Transverse colon (tissue), 4 donors: Measurements from ENCODE around the gene MYH16. TPM values are rescaled to one million over a fixed set of nuclear protein-coding genes. Genes with fewer than 3 reads are reported as not detected.

Experiments
- DNase-seq: peaks from one replicate; pipeline ENCODE4 v3.0.0-alpha.2; 2019
- H3K27ac ChIP-seq, 4 donors: fragments of 200-600 bp; sonication (generic); 2 replicates each; pipeline ENCODE4 v1.5.1; 2016 to 2018; ENCODE audit warnings: inconsistent platforms in 4 of 4
- H3K27me3 ChIP-seq: fragments of 200-600 bp; sonication (generic); 2 replicates; pipeline ENCODE4 v1.5.1; 2017; ENCODE audit warnings: inconsistent platforms
- H3K36me3 ChIP-seq, 4 donors: fragments of 200-600 bp; sonication (generic); 2 replicates each; pipeline ENCODE4 v1.5.1; 2017 to 2019; ENCODE audit warnings: inconsistent platforms in 4 of 4
- H3K4me1 ChIP-seq, 4 donors: fragments of 200-600 bp; sonication (generic); 2 replicates each; pipeline ENCODE4 v1.5.1; 2017 to 2020; ENCODE audit warnings: inconsistent platforms in 4 of 4
- H3K4me3 ChIP-seq, 4 donors: fragments of 200-600 bp; sonication (generic); 1 replicate in 1 of 4; 2 replicates in 3 of 4; pipeline versions ENCODE4 v1.5.1 to v1.6.1; 2017 to 2019; ENCODE audit warnings: inconsistent platforms in 4 of 4
- H3K9me3 ChIP-seq, 2 donors: fragments of 200-600 bp; sonication (generic); 2 replicates each; pipeline ENCODE4 v1.5.1; 2017 to 2019; ENCODE audit warnings: inconsistent platforms in 2 of 2
- CTCF ChIP-seq, 5 experiments: fragments of 200-600 bp in 3 of 5; fragments of 450-650 bp in 2 of 5; sonication (generic) in 3 of 5; IDR thresholded peaks; 1 replicate in 2 of 5; 2 replicates in 3 of 5; pipeline ENCODE4 v1.5.1; 2016 to 2017; ENCODE audit warnings: antibody characterized with exemption in 5 of 5, inconsistent platforms in 3 of 5, mild to moderate bottlenecking in 2 of 5, moderate library complexity in 1 of 5
- EP300 ChIP-seq: sonication (generic); formaldehyde crosslinking; IDR thresholded peaks from one replicate; pipeline ENCODE4 v1.6.1; 2017; ENCODE audit warnings: antibody characterized with exemption, low read depth
- POLR2A ChIP-seq: fragments of 450-650 bp; IDR thresholded peaks from one replicate; pipeline ENCODE4 v1.6.1; 2016; ENCODE audit warnings: antibody characterized with exemption, mild to moderate bottlenecking, moderate library complexity
- POLR2AphosphoS5 ChIP-seq, 3 donors: sonication (generic); formaldehyde crosslinking; IDR thresholded peaks; one replicate each; pipeline ENCODE4 v1.6.1; 2016; ENCODE audit warnings: antibody characterized with exemption in 3 of 3
- WGBS, 2 donors: methylation state at CpG; one replicate each; pipeline ENCODE4 v1.1.5; 2018; ENCODE audit warnings: low coverage in 1 of 2; 5-methylcytosine and 5-hydroxymethylcytosine counted together
- in situ Hi-C, 4 donors: fragments of 200-750 bp; cut with MboI; loops; one replicate each; pipeline versions ENCODE4 v1.15.0 to v1.15.1; 2017; ENCODE audit warnings: low sequenced_read_pairs in 3 of 4, low pct_ligation_motif_present in 1 of 4, low pct_unique_long_range_greater_than_20kb in 1 of 4
- intact Hi-C: fragments of 100-400 bp; cut with DNase I; formaldehyde crosslinking; loops from one replicate; pipeline ENCODE4 v1.15.1; 2023; ENCODE audit warnings: low total_unique reads
- total RNA-seq, 4 donors: library from RNA; depleted of rRNA; stranded (reverse); fragments of >200 nt; gene quantifications; one replicate each; pipeline ENCODE4 v1.1.0, GENCODE V29; 2016

Gene MYH16
- total RNA-seq, 4 donors from 2014 or later = not detected

GRCh38 chr7:99248391-99249095 is 24.1 kb upstream of the MYH16 start:
- WGBS, 2 donors = 79 to 83% methylated on average over 2 to 10 of the region's 10 CpGs
- no peaks in the 10 kb centered on the region for H3K9me3 ChIP-seq
- H3K4me1 ChIP-seq = no peaks in the 10 kb centered on the region
- no peaks in the 10 kb centered on the region for H3K36me3 ChIP-seq
- TF ChIP-seq POLR2A (no peak), CTCF (IDR thresholded peaks at IDR 0.05) (no peak), EP300 (no peak), POLR2AphosphoS5 (IDR thresholded peaks at IDR 0.05) (no peak)
- in situ Hi-C loops = no loop called here
- no peak overlapping the region for H3K27ac ChIP-seq
- no peaks in the 10 kb centered on the region for H3K27me3 ChIP-seq
- intact Hi-C loops = no loop called here
- DNase-seq = no peak
- H3K4me3 ChIP-seq = no peak overlapping the region

GRCh38 chr7:99249985-99250575 is 22.6 kb upstream of the MYH16 start:
- no peak overlapping the region for H3K27ac ChIP-seq
- intact Hi-C loops = no loop called here
- H3K9me3 ChIP-seq = no peaks in the 10 kb centered on the region
- H3K27me3 ChIP-seq = no peaks in the 10 kb centered on the region
- WGBS, 2 donors = 82 to 100% methylated on average over 1 to 8 of the region's 8 CpGs
- no peak for TF ChIP-seq POLR2AphosphoS5 (IDR thresholded peaks at IDR 0.05)
- no peak for TF ChIP-seq EP300
- no peak for TF ChIP-seq POLR2A
- TF ChIP-seq CTCF (IDR thresholded peaks at IDR 0.05) = no peak
- DNase-seq = no peak
- in situ Hi-C loops = no loop called here
- H3K4me1 ChIP-seq = no peaks in the 10 kb centered on the region
- no peak overlapping the region for H3K4me3 ChIP-seq
- H3K36me3 ChIP-seq = no peaks in the 10 kb centered on the region

GRCh38 chr7:99252166-99252895 is 20.3 kb upstream of the MYH16 start:
- Histone ChIP-seq H3K36me3 (no peaks in the 10 kb centered on the region), H3K4me1 (no peaks in the 10 kb centered on the region), H3K27ac (no peak overlapping the region), H3K9me3 (no peaks in the 10 kb centered on the region), H3K4me3 (no peak overlapping the region), H3K27me3 (no peaks in the 10 kb centered on the region)
- TF ChIP-seq CTCF (IDR thresholded peaks at IDR 0.05) = no peak
- no peak for TF ChIP-seq POLR2AphosphoS5 (IDR thresholded peaks at IDR 0.05)
- TF ChIP-seq EP300 = no peak
- no peak for TF ChIP-seq POLR2A
- in situ Hi-C loops = no loop called here
- WGBS, 2 donors = 63 to 71% methylated on average over 6 to 18 of the region's 18 CpGs
- intact Hi-C loops = no loop called here
- DNase-seq = no peak

GRCh38 chr7:99253369-99253768 is 19.3 kb upstream of the MYH16 start:
- no peak overlapping the region for H3K4me3 ChIP-seq
- WGBS, 2 donors = 55 to 67% methylated on average over 2 to 9 of the region's 9 CpGs
- H3K36me3 ChIP-seq = no peaks in the 10 kb centered on the region
- no peaks in the 10 kb centered on the region for H3K4me1 ChIP-seq
- in situ Hi-C loops (no loop called here), intact Hi-C loops (no loop called here)
- no peak overlapping the region for H3K27ac ChIP-seq
- TF ChIP-seq POLR2A (no peak), CTCF (IDR thresholded peaks at IDR 0.05) (no peak), EP300 (no peak), POLR2AphosphoS5 (IDR thresholded peaks at IDR 0.05) (no peak)
- H3K27me3 ChIP-seq = no peaks in the 10 kb centered on the region
- H3K9me3 ChIP-seq = no peaks in the 10 kb centered on the region
- DNase-seq = no peak
